Thyroid gland (tissue), 4 donors: Measurements from ENCODE around the gene KIAA1210.

Source experiments
- CTCF ChIP-seq, 6 experiments: fragments of 200-600 bp in 3 of 6; fragments of 450-650 bp in 3 of 6; sonication (generic) in 3 of 6; IDR thresholded peaks; one replicate each; pipeline ENCODE4 v1.5.1; 2016 to 2019; ENCODE audit warnings: antibody characterized with exemption in 6 of 6, mild to moderate bottlenecking in 2 of 6, inconsistent platforms in 1 of 6, moderate library complexity in 1 of 6
- POLR2A ChIP-seq, 2 donors: fragments of 450-650 bp; IDR thresholded peaks; one replicate each; pipeline ENCODE4 v1.6.1; 2017; ENCODE audit warnings: antibody characterized with exemption in 2 of 2, mild to moderate bottlenecking in 2 of 2, moderate library complexity in 1 of 2

- TF ChIP-seq CTCF (IDR thresholded peaks at IDR 0.05): no peak
- TF ChIP-seq POLR2A (IDR thresholded peaks at IDR 0.05): no peak
Observed at GRCh38 chrX:119073200-119073905, 54.3 kb downstream of the KIAA1210 start.
